ENCODE measurements around the gene FSIP1.

Gene FSIP1

GRCh38 chr15:39735120-39735717, 47.4 kb downstream of the FSIP1 start:
- no peak for TF ChIP-seq ZNF274 (IDR thresholded peaks at IDR 0.05; ENCODE audit: low read depth, low read length)
- H3K4me3 ChIP-seq (ENCODE audit: low read length) = no peak overlapping the region

GRCh38 chr15:39731266-39731665, 51.4 kb downstream of the FSIP1 start:
- TF ChIP-seq ZNF274 (IDR thresholded peaks at IDR 0.05; ENCODE audit: low read depth, low read length) = no peak
- no peak overlapping the region for H3K4me3 ChIP-seq (ENCODE audit: low read length)

GRCh38 chr15:39730552-39730951, 52.1 kb downstream of the FSIP1 start:
- H3K4me3 ChIP-seq (ENCODE audit: low read length) = no peak overlapping the region
- TF ChIP-seq ZNF274 (IDR thresholded peaks at IDR 0.05; ENCODE audit: low read depth, low read length) = no peak

GRCh38 chr15:39729500-39729899, 53.1 kb downstream of the FSIP1 start:
- no peak for TF ChIP-seq ZNF274 (IDR thresholded peaks at IDR 0.05; ENCODE audit: low read depth, low read length)
- H3K4me3 ChIP-seq (ENCODE audit: low read length) = no peak overlapping the region

- TF ChIP-seq ZNF274 (IDR thresholded peaks at IDR 0.05; ENCODE audit: low read depth, low read length) = no peak
- H3K4me3 ChIP-seq (ENCODE audit: low read length) = no peak overlapping the region
Observed at GRCh38 chr15:39728845-39729244, 53.8 kb downstream of the FSIP1 start.

- TF ChIP-seq ZNF274 (IDR thresholded peaks at IDR 0.05; ENCODE audit: low read depth, low read length) = no peak
- no peak overlapping the region for H3K4me3 ChIP-seq (ENCODE audit: low read length)
Observed at GRCh38 chr15:39721893-39722292, 60.7 kb downstream of the FSIP1 start.

GRCh38 chr15:39720621-39721611, 61.7 kb downstream of the FSIP1 start:
- TF ChIP-seq ZNF274 (IDR thresholded peaks at IDR 0.05; ENCODE audit: low read depth, low read length) = no peak
- H3K4me3 ChIP-seq (ENCODE audit: low read length) = no peak overlapping the region

GRCh38 chr15:39720081-39720480, 62.6 kb downstream of the FSIP1 start:
- no peak overlapping the region for H3K4me3 ChIP-seq (ENCODE audit: low read length)
- no peak for TF ChIP-seq ZNF274 (IDR thresholded peaks at IDR 0.05; ENCODE audit: low read depth, low read length)

GRCh38 chr15:39719109-39719508, 63.5 kb downstream of the FSIP1 start:
- no peak overlapping the region for H3K4me3 ChIP-seq (ENCODE audit: low read length)
- no peak for TF ChIP-seq ZNF274 (IDR thresholded peaks at IDR 0.05; ENCODE audit: low read depth, low read length)

- no peak for TF ChIP-seq ZNF274 (IDR thresholded peaks at IDR 0.05; ENCODE audit: low read depth, low read length)
- H3K4me3 ChIP-seq (ENCODE audit: low read length) = no peak overlapping the region
Observed at GRCh38 chr15:39717134-39717533, 65.5 kb downstream of the FSIP1 start.

GRCh38 chr15:39714251-39714650, 68.4 kb downstream of the FSIP1 start:
- no peak for TF ChIP-seq ZNF274 (IDR thresholded peaks at IDR 0.05; ENCODE audit: low read depth, low read length)

GRCh38 chr15:39713846-39714245, 68.8 kb downstream of the FSIP1 start:
- no peak for TF ChIP-seq ZNF274 (IDR thresholded peaks at IDR 0.05; ENCODE audit: low read depth, low read length)

More at GRCh38 chr15:39714251-39714650, 68.4 kb downstream of the FSIP1 start:
- no peak overlapping the region for H3K4me3 ChIP-seq (ENCODE audit: low read length)

GRCh38 chr15:39710681-39711080, 72.0 kb downstream of the FSIP1 start:
- no peak for TF ChIP-seq ZNF274 (IDR thresholded peaks at IDR 0.05; ENCODE audit: low read depth, low read length)
- no peak overlapping the region for H3K4me3 ChIP-seq (ENCODE audit: low read length)

More at GRCh38 chr15:39713846-39714245, 68.8 kb downstream of the FSIP1 start:
- no peak overlapping the region for H3K4me3 ChIP-seq (ENCODE audit: low read length)

GRCh38 chr15:39709941-39710340, 72.7 kb downstream of the FSIP1 start:
- no peak for TF ChIP-seq ZNF274 (IDR thresholded peaks at IDR 0.05; ENCODE audit: low read depth, low read length)
- H3K4me3 ChIP-seq (ENCODE audit: low read length) = no peak overlapping the region

- H3K4me3 ChIP-seq (ENCODE audit: low read length) = no peak overlapping the region
- no peak for TF ChIP-seq ZNF274 (IDR thresholded peaks at IDR 0.05; ENCODE audit: low read depth, low read length)
Observed at GRCh38 chr15:39706206-39706605, 76.4 kb downstream of the FSIP1 start.

All from GM08714 (cell line).